ENCODE data around the gene SPNS1.

DNA sequence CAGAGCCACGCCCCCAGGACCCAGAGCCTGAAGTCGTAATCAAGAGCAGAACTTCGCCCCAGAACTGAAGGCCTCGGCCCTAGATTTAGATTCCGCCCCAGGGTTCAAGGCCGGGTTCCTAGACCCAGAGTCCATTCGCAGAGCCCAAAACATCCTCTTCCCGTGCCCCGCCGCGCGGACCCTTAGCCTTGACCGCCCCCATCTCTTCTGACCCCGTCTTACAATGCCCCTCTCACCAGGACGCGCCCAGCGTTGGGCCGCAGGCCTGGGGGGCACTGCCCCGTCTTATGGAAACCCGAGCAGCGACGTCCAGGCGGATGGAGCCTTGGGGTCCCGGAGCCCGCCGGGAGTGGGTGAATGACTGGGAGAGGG is 37.8 kb upstream of the SPNS1 start:
- TF ChIP-seq, protein P1, sequence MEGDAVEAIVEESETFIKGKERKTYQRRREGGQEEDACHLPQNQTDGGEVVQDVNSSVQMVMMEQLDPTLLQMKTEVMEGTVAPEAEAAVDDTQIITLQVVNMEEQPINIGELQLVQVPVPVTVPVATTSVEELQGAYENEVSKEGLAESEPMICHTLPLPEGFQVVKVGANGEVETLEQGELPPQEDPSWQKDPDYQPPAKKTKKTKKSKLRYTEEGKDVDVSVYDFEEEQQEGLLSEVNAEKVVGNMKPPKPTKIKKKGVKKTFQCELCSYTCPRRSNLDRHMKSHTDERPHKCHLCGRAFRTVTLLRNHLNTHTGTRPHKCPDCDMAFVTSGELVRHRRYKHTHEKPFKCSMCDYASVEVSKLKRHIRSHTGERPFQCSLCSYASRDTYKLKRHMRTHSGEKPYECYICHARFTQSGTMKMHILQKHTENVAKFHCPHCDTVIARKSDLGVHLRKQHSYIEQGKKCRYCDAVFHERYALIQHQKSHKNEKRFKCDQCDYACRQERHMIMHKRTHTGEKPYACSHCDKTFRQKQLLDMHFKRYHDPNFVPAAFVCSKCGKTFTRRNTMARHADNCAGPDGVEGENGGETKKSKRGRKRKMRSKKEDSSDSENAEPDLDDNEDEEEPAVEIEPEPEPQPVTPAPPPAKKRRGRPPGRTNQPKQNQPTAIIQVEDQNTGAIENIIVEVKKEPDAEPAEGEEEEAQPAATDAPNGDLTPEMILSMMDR (IDR thresholded peaks at IDR 0.05; ENCODE audit: low read depth, low read length, missing input control), result no peak
- TF ChIP-seq EGR1 (IDR thresholded peaks at IDR 0.05; ENCODE audit: low read depth in 2 of 2) (no peak), TAF1 (conservative IDR thresholded peaks at IDR 0.05) (no peak), YY1 (IDR thresholded peaks at IDR 0.05) (no peak), GABPA (IDR thresholded peaks at IDR 0.05 in 1 of 2, conservative IDR thresholded peaks at IDR 0.05 in 1 of 2) (no peak), RAD21 (IDR thresholded peaks at IDR 0.05) (no peak), SP1 (IDR thresholded peaks at IDR 0.05) (no peak)
- TF ChIP-seq, protein P2, sequence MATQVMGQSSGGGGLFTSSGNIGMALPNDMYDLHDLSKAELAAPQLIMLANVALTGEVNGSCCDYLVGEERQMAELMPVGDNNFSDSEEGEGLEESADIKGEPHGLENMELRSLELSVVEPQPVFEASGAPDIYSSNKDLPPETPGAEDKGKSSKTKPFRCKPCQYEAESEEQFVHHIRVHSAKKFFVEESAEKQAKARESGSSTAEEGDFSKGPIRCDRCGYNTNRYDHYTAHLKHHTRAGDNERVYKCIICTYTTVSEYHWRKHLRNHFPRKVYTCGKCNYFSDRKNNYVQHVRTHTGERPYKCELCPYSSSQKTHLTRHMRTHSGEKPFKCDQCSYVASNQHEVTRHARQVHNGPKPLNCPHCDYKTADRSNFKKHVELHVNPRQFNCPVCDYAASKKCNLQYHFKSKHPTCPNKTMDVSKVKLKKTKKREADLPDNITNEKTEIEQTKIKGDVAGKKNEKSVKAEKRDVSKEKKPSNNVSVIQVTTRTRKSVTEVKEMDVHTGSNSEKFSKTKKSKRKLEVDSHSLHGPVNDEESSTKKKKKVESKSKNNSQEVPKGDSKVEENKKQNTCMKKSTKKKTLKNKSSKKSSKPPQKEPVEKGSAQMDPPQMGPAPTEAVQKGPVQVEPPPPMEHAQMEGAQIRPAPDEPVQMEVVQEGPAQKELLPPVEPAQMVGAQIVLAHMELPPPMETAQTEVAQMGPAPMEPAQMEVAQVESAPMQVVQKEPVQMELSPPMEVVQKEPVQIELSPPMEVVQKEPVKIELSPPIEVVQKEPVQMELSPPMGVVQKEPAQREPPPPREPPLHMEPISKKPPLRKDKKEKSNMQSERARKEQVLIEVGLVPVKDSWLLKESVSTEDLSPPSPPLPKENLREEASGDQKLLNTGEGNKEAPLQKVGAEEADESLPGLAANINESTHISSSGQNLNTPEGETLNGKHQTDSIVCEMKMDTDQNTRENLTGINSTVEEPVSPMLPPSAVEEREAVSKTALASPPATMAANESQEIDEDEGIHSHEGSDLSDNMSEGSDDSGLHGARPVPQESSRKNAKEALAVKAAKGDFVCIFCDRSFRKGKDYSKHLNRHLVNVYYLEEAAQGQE (IDR thresholded peaks at IDR 0.05), result no peak
- TF ChIP-seq, protein P3, sequence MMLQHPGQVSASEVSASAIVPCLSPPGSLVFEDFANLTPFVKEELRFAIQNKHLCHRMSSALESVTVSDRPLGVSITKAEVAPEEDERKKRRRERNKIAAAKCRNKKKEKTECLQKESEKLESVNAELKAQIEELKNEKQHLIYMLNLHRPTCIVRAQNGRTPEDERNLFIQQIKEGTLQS (IDR thresholded peaks at IDR 0.05), result no peak
- TF ChIP-seq, protein P4, sequence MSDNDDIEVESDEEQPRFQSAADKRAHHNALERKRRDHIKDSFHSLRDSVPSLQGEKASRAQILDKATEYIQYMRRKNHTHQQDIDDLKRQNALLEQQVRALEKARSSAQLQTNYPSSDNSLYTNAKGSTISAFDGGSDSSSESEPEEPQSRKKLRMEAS (IDR thresholded peaks at IDR 0.05), result no peak

Measured in liver (tissue), 3 donors.